Activated CD4-positive, alpha-beta T cell treated with anti-CD3 and anti-CD28 coated beads, Interleukin-2, amount 10 ng/mL, durations not matched to agents 24 days and 14 days (primary cell): ENCODE data around the gene NUDT13. TPM values are rescaled to one million over a fixed set of nuclear protein-coding genes. Genes with fewer than 3 reads are reported as not detected.

ENCODE experiments used
- total RNA-seq: library from RNA; stranded (reverse); gene quantifications from 2 replicates; pipeline ENCODE4 v1.2.3, GENCODE V29; 2022

The NUDT13 gene
- total RNA-seq, 1 donor from 2014 or later, result 0.91 TPM

Other genes starting within 250 kb of the NUDT13 start
- not detected in 2 replicates for gene OIT3, start 216.7 kb upstream of the NUDT13 start, total RNA-seq
- not detected in 2 replicates for gene PLA2G12B, start 155.6 kb upstream of the NUDT13 start, total RNA-seq
- 69.4 and 71.1 TPM in 2 replicates for gene P4HA1, start 13.6 kb upstream of the NUDT13 start, total RNA-seq
- gene ECD, start 57.6 kb downstream of the NUDT13 start, total RNA-seq, result 38.5 and 40.7 TPM in 2 replicates
- gene FAM149B1, start 57.7 kb downstream of the NUDT13 start, total RNA-seq, result 10.5 and 11.5 TPM in 2 replicates
- gene DNAJC9, start 136.8 kb downstream of the NUDT13 start, total RNA-seq, result 54.2 and 56.6 TPM in 2 replicates
- 164 TPM in 2 replicates for gene MRPS16, start 142.2 kb downstream of the NUDT13 start, total RNA-seq
- gene CFAP70, start 248.4 kb downstream of the NUDT13 start, total RNA-seq, result 0.17 and 0.33 TPM in 2 replicates